HG03108 (cell line): ENCODE results near the gene RPL12.

Experiments used
- ATAC-seq: cut with Tn5 transposase; IDR thresholded peaks from one replicate; pipeline ENCODE4 v1.9.1; 2021; ENCODE audit warnings: moderate library complexity; ENCODE audit not compliant: unreplicated experiment

RPL12 gene

GRCh38 chr9:127444921-127445850 is 6.0 kb downstream of the RPL12 start:
- no peak for ATAC-seq

- ATAC-seq: no peak
These were observed 6.8 kb downstream of the RPL12 start for GRCh38 chr9:127444283-127444920.

GRCh38 chr9:127438394-127438793 is 12.8 kb downstream of the RPL12 start:
- ATAC-seq: no peak

DNA sequence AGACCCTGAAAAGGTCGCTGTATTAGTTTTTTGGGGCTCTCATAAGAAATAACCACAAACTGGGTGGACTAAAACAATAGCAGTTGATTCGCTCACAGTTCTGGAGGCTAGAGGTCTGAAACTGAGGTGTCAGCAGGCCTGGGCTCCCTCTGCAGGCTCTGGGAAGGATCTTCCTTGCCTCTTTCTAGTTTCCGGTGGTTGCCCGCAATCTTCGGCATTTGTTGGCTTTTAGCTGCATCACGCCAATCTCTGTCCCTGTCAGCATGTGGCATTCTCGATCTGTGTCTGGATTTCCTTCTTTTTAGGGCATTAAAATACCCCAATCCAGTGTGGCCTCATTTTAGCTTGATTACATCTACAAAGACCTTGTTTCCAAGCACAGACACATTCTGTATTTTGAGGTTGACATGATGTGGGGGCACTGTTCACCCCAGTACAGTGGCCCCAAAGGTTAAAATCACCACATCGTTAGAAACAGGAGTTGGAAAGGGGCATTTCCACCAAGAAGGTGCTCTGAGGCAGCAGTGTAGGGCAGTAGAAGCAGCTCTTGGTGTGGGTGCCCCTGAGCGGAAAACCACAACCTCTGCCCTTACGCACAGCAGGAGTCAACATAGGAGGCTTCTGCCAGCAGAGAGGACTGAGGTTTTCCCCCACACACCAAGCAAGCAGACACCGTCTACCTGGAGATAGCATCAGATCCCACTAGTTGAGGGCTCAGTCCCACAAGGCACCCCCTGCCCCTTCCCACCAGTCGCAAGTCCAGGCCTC is 13.5 kb downstream of the RPL12 start:
- no peak for ATAC-seq

DNA sequence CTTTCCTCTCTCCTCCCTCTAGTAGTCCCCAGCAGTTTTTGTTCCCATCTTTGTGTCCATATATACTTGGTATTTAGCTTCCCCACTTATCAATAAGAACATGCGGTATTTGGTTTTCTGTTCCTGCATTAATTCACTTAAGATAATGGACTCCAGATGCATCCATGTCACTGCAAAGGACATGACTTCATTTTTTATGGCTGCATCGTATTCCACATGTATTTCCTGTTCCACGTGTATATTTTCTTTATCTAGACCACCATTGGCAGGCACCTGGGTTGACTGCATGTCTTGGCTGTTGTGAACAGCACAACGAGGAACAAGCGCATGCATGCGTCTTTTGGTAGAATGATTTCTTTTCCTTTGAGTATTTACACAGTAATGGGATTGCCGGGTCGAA is 20.8 kb downstream of the RPL12 start:
- ATAC-seq: no peak

- ATAC-seq: no peak
These were observed 22.9 kb downstream of the RPL12 start for GRCh38 chr9:127428348-127428747.

- ATAC-seq: no peak
These were observed 24.4 kb downstream of the RPL12 start for GRCh38 chr9:127426756-127427155.

DNA sequence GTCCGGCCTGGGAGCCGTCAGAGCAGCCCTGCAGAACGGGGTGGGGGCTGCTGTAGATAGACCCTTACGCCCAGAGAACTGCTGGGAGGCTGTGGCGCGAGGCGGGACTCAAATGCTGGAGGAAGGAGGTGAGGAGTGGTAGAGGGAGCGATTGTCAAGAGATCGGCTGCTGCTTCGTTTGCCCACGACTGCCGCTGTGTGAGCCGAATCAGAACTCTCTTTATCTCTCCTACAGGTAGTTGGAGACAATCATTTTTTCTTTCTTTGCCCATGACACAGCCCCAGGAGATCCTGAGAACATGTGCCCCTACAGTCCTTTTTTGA is 26.6 kb downstream of the RPL12 start:
- peak; percentile 8 for ATAC-seq

DNA sequence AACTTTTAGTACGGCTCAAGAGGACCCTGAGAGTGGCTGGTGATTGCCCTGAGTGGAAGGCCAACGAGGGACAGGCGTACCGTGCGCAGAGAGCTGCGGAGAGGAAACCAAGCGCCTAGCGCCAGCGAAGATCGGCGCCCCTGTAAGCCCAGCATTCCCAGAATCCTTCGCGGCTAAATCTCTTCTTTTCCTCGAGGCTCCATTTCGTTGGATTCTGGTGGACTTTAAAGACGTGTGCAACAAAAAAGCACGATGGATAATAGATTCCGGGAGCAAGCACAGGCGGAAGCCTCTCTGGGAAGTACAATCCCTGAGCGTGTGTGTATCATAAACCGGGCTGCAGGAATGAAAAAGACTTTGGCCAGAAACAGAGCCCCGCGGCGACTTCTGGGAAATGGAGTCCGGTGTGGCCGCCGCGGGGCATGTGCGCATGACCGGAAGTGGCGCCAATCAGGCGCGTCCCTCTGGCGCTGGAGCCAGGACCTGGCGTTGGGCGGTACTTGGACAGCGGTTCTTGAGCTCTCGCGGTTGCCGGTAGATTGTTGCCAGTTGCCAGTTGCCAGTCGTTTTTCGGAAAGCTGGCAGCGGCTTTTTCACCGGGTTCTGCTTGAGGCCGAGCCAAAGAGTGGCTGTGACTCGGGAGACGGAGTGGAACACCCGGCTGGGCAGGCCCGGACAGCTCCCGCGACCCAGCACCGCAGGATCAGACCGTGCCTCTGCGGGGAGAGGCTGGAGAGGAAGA is 27.1 kb downstream of the RPL12 start, which contains the start of gene ZNF79:
ZNF79 (plus strand) TSS at position 449 of the 742 bp plus-strand sequence. CDS start 406 bp downstream, outside the sequence.
- ATAC-seq: peak; percentile 80

DNA sequence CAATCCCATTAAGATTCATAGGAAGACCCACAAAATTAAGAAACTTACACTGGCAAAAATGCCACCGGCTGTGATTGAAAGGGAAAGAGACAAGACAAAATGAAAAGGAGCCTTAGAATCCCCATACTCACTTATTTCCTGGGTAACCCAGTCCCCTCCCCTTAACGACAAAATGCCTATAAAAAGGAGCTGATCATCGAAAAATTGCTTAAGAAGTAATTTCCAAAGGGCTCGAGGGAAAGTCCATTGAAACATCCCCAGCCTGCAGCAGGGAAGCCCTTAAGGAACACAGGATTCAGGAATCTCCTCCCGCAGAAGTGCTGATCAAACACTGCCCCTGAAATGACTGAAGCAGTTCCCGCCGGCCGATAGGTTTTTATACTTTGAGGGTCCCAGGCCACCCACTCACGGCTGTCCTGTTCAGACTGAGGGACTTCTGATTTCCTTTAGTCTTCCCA is 27.7 kb downstream of the RPL12 start:
- ATAC-seq: no peak

GRCh38 chr9:127422787-127423186 is 28.4 kb downstream of the RPL12 start:
- no peak for ATAC-seq

- ATAC-seq: no peak
These were observed 28.9 kb downstream of the RPL12 start for GRCh38 chr9:127422133-127422782.

GRCh38 chr9:127421057-127421456 is 30.1 kb downstream of the RPL12 start:
- ATAC-seq: no peak

DNA sequence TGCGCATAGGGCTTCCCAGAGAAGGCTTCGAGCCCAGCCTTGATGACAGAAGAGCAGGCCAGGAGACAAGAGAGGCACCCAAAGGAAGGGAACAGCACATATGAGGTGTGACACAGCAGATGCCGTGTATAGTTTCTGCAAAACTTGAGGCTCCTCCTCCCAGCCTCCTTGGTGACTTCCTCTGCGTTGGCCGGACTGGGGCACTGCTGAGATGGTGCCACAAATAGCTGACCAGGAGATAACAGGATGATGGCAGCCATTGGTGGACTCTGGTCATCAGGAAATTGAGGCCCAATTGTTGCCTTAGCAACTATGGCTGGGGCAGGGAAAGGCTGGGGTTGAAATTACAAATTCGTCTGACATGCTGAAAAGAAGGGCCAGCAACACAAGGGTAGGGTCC is 31.9 kb downstream of the RPL12 start:
- ATAC-seq: no peak

DNA sequence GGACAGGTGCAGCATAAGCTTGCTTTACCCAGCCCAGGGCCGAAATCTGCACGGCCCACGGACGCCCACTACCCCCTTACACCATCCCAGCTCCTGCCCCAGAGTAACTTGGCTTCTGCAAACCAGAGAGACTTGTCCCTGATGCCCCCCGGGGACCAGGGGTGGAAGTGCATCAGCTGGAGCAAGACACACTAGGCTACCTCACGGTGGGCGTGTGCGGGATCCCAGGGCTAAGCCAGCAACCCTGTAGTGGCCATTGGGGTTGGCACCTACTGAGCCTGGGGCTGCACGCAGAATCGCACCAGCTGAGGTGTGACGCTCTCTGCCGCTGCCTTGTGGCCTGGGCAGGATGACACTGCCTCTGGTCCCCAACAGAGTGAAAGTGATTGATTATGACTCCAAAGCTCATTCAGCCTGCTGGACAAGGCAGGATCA is 33.2 kb downstream of the RPL12 start:
- no peak for ATAC-seq

DNA sequence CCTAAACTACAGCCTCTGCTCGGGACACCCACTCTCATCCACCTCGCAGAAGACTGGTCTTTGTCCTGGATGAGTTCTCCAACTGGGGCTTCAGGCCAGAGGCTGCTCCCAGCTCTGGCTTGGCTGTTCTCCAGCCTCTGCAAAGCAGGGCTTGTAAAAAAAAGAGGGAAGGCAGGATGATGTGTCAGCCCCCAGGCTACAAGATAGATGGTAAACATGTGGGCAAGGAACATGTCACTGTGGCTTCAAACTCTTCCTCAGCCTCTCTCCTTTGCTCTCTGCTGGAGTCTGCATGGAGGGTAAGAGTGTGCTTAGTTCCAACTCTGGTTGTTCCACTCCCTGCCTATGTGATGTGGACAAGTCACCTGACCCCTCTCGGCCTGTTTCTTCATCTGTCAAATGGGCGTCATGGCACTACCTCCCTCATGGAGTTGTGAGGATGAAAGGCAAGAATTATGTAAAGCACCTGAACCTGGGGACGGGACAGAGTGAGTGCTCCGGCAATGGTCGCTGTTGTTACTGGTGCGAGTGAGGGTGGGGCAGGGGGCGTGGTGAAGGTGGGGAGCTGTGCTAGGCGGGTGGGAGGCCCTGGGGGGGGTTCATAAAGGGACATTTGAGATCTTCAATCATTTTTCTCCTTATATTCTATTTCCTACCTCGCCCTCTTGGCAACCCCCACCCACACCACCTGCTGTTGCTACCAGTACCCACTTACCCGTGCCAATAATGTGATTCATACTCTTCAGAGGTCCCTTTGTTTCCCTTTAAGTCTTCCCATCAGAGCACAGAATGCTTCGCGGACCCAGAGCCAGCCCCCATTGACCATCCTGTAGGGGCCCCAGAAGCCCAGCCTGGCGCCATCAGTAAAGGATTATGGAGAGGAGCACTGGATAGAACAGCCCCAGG is 33.8 kb downstream of the RPL12 start:
- ATAC-seq: no peak

- no peak for ATAC-seq
These were observed 35.5 kb downstream of the RPL12 start for GRCh38 chr9:127415657-127416056.

GRCh38 chr9:127415141-127415540 is 36.1 kb downstream of the RPL12 start:
- no peak for ATAC-seq

DNA sequence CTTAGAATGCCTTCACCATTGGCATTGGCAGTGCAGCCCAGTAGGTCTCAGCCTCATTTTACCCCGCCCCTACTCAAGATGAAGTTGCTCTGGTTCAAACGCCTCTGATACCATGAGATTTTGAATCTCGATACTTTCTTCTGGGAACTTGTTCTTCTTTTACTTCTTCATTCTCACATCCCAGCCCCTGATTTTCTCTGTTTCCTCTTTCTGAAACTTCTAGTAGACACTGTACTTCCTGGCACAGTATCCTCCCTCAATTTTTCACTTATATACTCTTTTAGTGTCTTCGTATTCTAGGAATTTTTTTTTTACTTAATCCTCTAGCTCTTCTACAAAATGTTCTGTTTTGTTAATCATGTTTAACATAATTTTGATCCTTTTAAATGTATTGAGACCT is 40.1 kb downstream of the RPL12 start:
- ATAC-seq: no peak
